Central memory CD4-positive, alpha-beta T cell (primary cell): Measurements from ENCODE around the gene MUC5AC.
"Not testable (repeated sequence)": the region's sequence is repeated elsewhere in the genome, so short reads cannot be mapped to it uniquely, and the experiment has no call there.

ENCODE experiments used
- DNase-seq: peaks from one replicate; pipeline ENCODE4 v3.0.0; 2022

The MUC5AC gene

GRCh38 chr11:1241706-1242105, 84.0 kb downstream of the MUC5AC start:
- no peak for DNase-seq

DNA sequence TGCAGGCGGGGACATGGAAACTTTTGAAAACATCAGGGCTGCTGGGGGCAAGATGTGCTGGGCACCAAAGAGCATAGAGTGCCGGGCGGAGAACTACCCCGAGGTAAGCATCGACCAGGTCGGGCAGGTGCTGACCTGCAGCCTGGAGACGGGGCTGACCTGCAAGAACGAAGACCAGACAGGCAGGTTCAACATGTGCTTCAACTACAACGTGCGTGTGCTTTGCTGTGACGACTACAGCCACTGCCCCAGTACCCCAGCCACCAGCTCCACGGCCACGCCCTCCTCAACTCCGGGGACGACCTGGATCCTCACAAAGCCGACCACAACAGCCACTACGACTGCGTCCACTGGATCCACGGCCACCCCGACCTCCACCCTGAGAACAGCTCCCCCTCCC, 84.5 kb downstream of the MUC5AC start:
- DNase-seq, result no peak

GRCh38 chr11:1242751-1243150, 85.0 kb downstream of the MUC5AC start:
- not testable (repeated sequence) for DNase-seq

- not testable (repeated sequence) for DNase-seq
These were observed 85.8 kb downstream of the MUC5AC start for GRCh38 chr11:1243521-1243920.

DNA sequence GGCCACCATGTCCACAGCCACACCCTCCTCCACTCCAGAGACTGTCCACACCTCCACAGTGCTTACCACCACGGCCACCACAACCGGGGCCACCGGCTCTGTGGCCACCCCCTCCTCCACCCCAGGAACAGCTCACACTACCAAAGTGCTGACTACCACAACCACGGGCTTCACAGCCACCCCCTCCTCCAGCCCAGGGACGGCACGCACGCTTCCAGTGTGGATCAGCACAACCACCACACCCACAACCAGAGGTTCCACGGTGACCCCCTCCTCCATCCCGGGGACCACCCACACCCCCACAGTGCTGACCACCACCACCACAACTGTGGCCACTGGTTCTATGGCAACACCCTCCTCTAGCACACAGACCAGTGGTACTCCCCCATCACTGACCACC, 86.8 kb downstream of the MUC5AC start:
- not testable (repeated sequence) for DNase-seq

- DNase-seq, result not testable (repeated sequence)
These were observed 88.0 kb downstream of the MUC5AC start for GRCh38 chr11:1245717-1246116.

- not testable (repeated sequence) for DNase-seq
These were observed 88.5 kb downstream of the MUC5AC start for GRCh38 chr11:1246301-1246700.

- not testable (repeated sequence) for DNase-seq
These were observed 89.3 kb downstream of the MUC5AC start for GRCh38 chr11:1247026-1247425.

- not testable (repeated sequence) for DNase-seq
These were observed 91.2 kb downstream of the MUC5AC start for GRCh38 chr11:1248951-1249350.

DNA sequence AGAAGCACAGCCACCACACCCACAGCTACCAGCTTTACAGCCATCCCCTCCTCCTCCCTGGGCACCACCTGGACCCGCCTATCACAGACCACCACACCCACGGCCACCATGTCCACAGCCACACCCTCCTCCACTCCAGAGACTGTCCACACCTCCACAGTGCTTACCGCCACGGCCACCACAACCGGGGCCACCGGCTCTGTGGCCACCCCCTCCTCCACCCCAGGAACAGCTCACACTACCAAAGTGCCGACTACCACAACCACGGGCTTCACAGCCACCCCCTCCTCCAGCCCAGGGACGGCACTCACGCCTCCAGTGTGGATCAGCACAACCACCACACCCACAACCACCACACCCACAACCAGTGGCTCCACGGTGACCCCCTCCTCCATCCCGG, 92.7 kb downstream of the MUC5AC start:
- not testable (repeated sequence) for DNase-seq
